GM23338 (cell line): ENCODE data around the gene SULF2. TPM values are rescaled to one million over a fixed set of nuclear protein-coding genes. Genes with fewer than 3 reads are reported as not detected.
A peak's percentile ranks its signal among the peaks of the same experiment; 100 is the strongest.

Experiments
- ATAC-seq: fragments of 200-7000 bp; cut with Tn5 transposase; 3 replicates; pipeline ENCODE4 v1.9.1; 2020
- DNase-seq: peaks from one replicate; pipeline ENCODE4 v3.0.0-alpha.2; 2015; ENCODE audit warnings: low spot score
- H2AFZ ChIP-seq: fragments of 200-600 bp; sonication (generic); 2 replicates; pipeline ENCODE4 v1.8.0; 2016; ENCODE audit warnings: antibody characterized with exemption, mild to moderate bottlenecking, moderate library complexity
- H3F3A ChIP-seq: fragments of 200-600 bp; sonication (generic); replicated peaks from 2 replicates; pipeline ENCODE4 v1.8.0; 2017; ENCODE audit warnings: antibody characterized with exemption, mixed run types, low read depth
- H3K27ac ChIP-seq: fragments of 200-600 bp; sonication (generic); 2 replicates; pipeline ENCODE4 v1.6.1; 2016; ENCODE audit warnings: low read depth
- H3K27me3 ChIP-seq: fragments of 200-600 bp; sonication (generic); 2 replicates; pipeline ENCODE4 v1.8.0; 2016; ENCODE audit warnings: mild to moderate bottlenecking, mixed run types, moderate library complexity; ENCODE audit not compliant: insufficient read depth
- H3K36me3 ChIP-seq: fragments of 200-600 bp; sonication (generic); 2 replicates; pipeline ENCODE4 v1.8.0; 2016; ENCODE audit warnings: mild to moderate bottlenecking; ENCODE audit not compliant: insufficient read depth
- H3K4me1 ChIP-seq: fragments of 200-600 bp; sonication (generic); 2 replicates; pipeline ENCODE4 v1.8.0; 2016; ENCODE audit warnings: mild to moderate bottlenecking, moderate library complexity; ENCODE audit not compliant: insufficient read depth
- H3K4me2 ChIP-seq: fragments of 200-600 bp; sonication (generic); 2 replicates; pipeline ENCODE4 v1.7.1; 2017; ENCODE audit warnings: mixed run types
- H3K4me3 ChIP-seq: fragments of 200-600 bp; sonication (generic); 2 replicates; pipeline ENCODE4 v1.6.1; 2016; ENCODE audit warnings: mixed run types
- H3K79me2 ChIP-seq: fragments of 200-600 bp; sonication (generic); replicated peaks from 2 replicates; pipeline ENCODE4 v1.8.0; 2017; ENCODE audit warnings: mild to moderate bottlenecking; ENCODE audit not compliant: insufficient read depth
- H3K9me2 ChIP-seq: fragments of 200-600 bp; sonication (generic); 2 replicates; pipeline ENCODE4 v1.8.0; 2017; ENCODE audit not compliant: insufficient read depth
- H4K20me1 ChIP-seq: fragments of 200-600 bp; sonication (generic); replicated peaks from 2 replicates; pipeline ENCODE4 v1.8.0; 2017; ENCODE audit warnings: mild to moderate bottlenecking; ENCODE audit not compliant: insufficient read depth
- H3K27ac Mint-ChIP-seq: 2 replicates; pipeline ENCODE4 v1.8.0; 2020; ENCODE audit warnings: inconsistent platforms, mild to moderate bottlenecking, moderate library complexity, mixed read lengths
- H3K27me3 Mint-ChIP-seq: 3 replicates; pipeline ENCODE4 v1.8.0; 2022; ENCODE audit warnings: low read depth, mild to moderate bottlenecking, moderate library complexity, mixed read lengths, inconsistent platforms; ENCODE audit not compliant: insufficient read depth, poor library complexity
- H3K36me3 Mint-ChIP-seq: 3 replicates; pipeline ENCODE4 v1.8.0; 2021; ENCODE audit warnings: low read depth, mild to moderate bottlenecking, inconsistent platforms, moderate library complexity, mixed read lengths
- H3K4me1 Mint-ChIP-seq: 3 replicates; pipeline ENCODE4 v1.8.0; 2020; ENCODE audit warnings: mild to moderate bottlenecking, inconsistent platforms, mixed read lengths
- H3K4me3 Mint-ChIP-seq: 3 replicates; pipeline ENCODE4 v1.8.0; 2021; ENCODE audit warnings: moderate library complexity, mild to moderate bottlenecking, inconsistent platforms, mixed read lengths
- H3K9me3 Mint-ChIP-seq: 3 replicates; pipeline ENCODE4 v1.8.0; 2020; ENCODE audit warnings: moderate library complexity, mild to moderate bottlenecking, inconsistent platforms, mixed read lengths
- CREB1 ChIP-seq: fragments of 250-450 bp; sonication (Bioruptor Pico); IDR thresholded peaks from 2 replicates; pipeline ENCODE4 v1.5.0; 2020; ENCODE audit warnings: low read depth, mild to moderate bottlenecking, moderate library complexity
- EZH2 ChIP-seq: fragments of 200-600 bp; sonication (generic); IDR thresholded peaks from one replicate; pipeline ENCODE4 v1.8.0; 2017; ENCODE audit warnings: antibody characterized with exemption, mild to moderate bottlenecking, low read depth; ENCODE audit not compliant: unreplicated experiment
- EZH2phosphoT487 ChIP-seq: fragments of 200-600 bp; sonication (generic); IDR thresholded peaks from one replicate; pipeline ENCODE4 v1.8.1; 2018; ENCODE audit warnings: antibody characterized with exemption; ENCODE audit not compliant: unreplicated experiment
- JUNB ChIP-seq: IDR thresholded peaks from one replicate; pipeline ENCODE4 v1.6.1; 2016; ENCODE audit warnings: antibody characterized with exemption; ENCODE audit not compliant: unreplicated experiment
- NANOG ChIP-seq: IDR thresholded peaks from 2 replicates; pipeline ENCODE4 v1.6.1; 2016; ENCODE audit warnings: antibody characterized with exemption, borderline replicate concordance
- POLR2AphosphoS5 ChIP-seq: IDR thresholded peaks from 2 replicates; pipeline ENCODE4 v1.6.1; 2016; ENCODE audit warnings: antibody characterized with exemption, low read depth
- STAT1 ChIP-seq: IDR thresholded peaks from one replicate; pipeline ENCODE4 v1.6.1; 2016; ENCODE audit warnings: antibody characterized with exemption; ENCODE audit not compliant: unreplicated experiment
- ZNF114 ChIP-seq: fragments of 250-450 bp; sonication (Bioruptor Pico); IDR thresholded peaks from 2 replicates; pipeline ENCODE4 v1.5.0; 2020; ENCODE audit warnings: mild to moderate bottlenecking, moderate library complexity
- ZNF331 ChIP-seq: fragments of 250-450 bp; sonication (Bioruptor Pico); IDR thresholded peaks from 2 replicates; pipeline ENCODE4 v1.5.0; 2020; ENCODE audit warnings: low read depth, mild to moderate bottlenecking, moderate library complexity
- polyA plus RNA-seq: library from polyadenylated mRNA; unstranded; fragments of >200 nt; fragmentation: Nextera tagmentation; extraction: Ambion mirVana; gene quantifications from 2 replicates; pipeline ENCODE4 v1.2.1, GENCODE V29; 2016
- total RNA-seq: library from RNA; depleted of rRNA; stranded (reverse); fragments of >200 nt; shearing (Covaris generic); gene quantifications from 2 replicates; pipeline ENCODE4 v1.2.3, GENCODE V29; 2014
- TF ChIP-seq, protein P1 (sequence below): IDR thresholded peaks from one replicate; pipeline ENCODE4 v1.6.1; 2018; ENCODE audit warnings: antibody characterized with exemption; ENCODE audit not compliant: unreplicated experiment
- TF ChIP-seq, protein P2 (sequence below): fragments of 250-450 bp; sonication (Bioruptor Pico); IDR thresholded peaks from 2 replicates; pipeline ENCODE4 v1.5.0; 2020; ENCODE audit warnings: mild to moderate bottlenecking, moderate library complexity
- TF ChIP-seq, protein P3 (sequence below), 2 experiments: fragments of 200-600 bp in 1 of 2; sonication (generic) in 1 of 2; conservative IDR thresholded peaks; 2 replicates each; pipeline versions ENCODE4 v1.5.1 to v1.6.1; 2016 to 2017; ENCODE audit warnings: antibody characterized with exemption in 2 of 2, low read depth in 2 of 2, mild to moderate bottlenecking in 2 of 2, moderate library complexity in 1 of 2
- TF ChIP-seq, protein P4 (sequence below): IDR thresholded peaks from 2 replicates; pipeline ENCODE4 v1.6.1; 2016; ENCODE audit warnings: antibody characterized with exemption

The SULF2 gene
- total and polyA plus RNA-seq, 2 experiments from 2014 or later = 9.5 to 20.7 TPM

DNA sequence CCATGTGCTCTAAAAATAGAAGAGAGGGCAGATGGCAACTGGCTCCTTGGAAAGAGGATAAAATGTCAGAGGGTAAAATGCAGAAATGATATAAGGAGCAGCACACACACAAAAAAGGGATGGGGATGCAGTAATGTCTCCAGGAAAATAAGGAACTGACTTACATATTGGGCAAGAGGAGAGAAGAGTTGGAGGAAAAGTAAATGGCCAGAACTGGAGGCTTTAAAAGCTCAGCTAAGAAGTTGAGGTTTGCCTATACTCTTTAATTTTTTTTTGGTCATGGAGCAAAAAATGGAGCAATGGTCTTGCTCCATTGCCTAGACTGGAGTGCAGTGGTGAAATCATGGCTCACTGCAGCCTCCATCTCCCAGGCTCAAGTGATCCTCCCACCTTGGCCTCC lies 93.7 kb downstream of the SULF2 start:
- ATAC-seq (no peak), DNase-seq (peak; percentile 63)
- TF ChIP-seq ZNF331 (CRISPR knock-in tag) (no peak), POLR2AphosphoS5 (no peak), NANOG (no peak), EZH2 (no peak), ZNF114 (no peak), CREB1 (CRISPR knock-in tag) (no peak), EZH2phosphoT487 (no peak), STAT1 (no peak), JUNB (no peak)
- TF ChIP-seq, protein P1, sequence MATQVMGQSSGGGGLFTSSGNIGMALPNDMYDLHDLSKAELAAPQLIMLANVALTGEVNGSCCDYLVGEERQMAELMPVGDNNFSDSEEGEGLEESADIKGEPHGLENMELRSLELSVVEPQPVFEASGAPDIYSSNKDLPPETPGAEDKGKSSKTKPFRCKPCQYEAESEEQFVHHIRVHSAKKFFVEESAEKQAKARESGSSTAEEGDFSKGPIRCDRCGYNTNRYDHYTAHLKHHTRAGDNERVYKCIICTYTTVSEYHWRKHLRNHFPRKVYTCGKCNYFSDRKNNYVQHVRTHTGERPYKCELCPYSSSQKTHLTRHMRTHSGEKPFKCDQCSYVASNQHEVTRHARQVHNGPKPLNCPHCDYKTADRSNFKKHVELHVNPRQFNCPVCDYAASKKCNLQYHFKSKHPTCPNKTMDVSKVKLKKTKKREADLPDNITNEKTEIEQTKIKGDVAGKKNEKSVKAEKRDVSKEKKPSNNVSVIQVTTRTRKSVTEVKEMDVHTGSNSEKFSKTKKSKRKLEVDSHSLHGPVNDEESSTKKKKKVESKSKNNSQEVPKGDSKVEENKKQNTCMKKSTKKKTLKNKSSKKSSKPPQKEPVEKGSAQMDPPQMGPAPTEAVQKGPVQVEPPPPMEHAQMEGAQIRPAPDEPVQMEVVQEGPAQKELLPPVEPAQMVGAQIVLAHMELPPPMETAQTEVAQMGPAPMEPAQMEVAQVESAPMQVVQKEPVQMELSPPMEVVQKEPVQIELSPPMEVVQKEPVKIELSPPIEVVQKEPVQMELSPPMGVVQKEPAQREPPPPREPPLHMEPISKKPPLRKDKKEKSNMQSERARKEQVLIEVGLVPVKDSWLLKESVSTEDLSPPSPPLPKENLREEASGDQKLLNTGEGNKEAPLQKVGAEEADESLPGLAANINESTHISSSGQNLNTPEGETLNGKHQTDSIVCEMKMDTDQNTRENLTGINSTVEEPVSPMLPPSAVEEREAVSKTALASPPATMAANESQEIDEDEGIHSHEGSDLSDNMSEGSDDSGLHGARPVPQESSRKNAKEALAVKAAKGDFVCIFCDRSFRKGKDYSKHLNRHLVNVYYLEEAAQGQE = no peak
- TF ChIP-seq, protein P2, sequence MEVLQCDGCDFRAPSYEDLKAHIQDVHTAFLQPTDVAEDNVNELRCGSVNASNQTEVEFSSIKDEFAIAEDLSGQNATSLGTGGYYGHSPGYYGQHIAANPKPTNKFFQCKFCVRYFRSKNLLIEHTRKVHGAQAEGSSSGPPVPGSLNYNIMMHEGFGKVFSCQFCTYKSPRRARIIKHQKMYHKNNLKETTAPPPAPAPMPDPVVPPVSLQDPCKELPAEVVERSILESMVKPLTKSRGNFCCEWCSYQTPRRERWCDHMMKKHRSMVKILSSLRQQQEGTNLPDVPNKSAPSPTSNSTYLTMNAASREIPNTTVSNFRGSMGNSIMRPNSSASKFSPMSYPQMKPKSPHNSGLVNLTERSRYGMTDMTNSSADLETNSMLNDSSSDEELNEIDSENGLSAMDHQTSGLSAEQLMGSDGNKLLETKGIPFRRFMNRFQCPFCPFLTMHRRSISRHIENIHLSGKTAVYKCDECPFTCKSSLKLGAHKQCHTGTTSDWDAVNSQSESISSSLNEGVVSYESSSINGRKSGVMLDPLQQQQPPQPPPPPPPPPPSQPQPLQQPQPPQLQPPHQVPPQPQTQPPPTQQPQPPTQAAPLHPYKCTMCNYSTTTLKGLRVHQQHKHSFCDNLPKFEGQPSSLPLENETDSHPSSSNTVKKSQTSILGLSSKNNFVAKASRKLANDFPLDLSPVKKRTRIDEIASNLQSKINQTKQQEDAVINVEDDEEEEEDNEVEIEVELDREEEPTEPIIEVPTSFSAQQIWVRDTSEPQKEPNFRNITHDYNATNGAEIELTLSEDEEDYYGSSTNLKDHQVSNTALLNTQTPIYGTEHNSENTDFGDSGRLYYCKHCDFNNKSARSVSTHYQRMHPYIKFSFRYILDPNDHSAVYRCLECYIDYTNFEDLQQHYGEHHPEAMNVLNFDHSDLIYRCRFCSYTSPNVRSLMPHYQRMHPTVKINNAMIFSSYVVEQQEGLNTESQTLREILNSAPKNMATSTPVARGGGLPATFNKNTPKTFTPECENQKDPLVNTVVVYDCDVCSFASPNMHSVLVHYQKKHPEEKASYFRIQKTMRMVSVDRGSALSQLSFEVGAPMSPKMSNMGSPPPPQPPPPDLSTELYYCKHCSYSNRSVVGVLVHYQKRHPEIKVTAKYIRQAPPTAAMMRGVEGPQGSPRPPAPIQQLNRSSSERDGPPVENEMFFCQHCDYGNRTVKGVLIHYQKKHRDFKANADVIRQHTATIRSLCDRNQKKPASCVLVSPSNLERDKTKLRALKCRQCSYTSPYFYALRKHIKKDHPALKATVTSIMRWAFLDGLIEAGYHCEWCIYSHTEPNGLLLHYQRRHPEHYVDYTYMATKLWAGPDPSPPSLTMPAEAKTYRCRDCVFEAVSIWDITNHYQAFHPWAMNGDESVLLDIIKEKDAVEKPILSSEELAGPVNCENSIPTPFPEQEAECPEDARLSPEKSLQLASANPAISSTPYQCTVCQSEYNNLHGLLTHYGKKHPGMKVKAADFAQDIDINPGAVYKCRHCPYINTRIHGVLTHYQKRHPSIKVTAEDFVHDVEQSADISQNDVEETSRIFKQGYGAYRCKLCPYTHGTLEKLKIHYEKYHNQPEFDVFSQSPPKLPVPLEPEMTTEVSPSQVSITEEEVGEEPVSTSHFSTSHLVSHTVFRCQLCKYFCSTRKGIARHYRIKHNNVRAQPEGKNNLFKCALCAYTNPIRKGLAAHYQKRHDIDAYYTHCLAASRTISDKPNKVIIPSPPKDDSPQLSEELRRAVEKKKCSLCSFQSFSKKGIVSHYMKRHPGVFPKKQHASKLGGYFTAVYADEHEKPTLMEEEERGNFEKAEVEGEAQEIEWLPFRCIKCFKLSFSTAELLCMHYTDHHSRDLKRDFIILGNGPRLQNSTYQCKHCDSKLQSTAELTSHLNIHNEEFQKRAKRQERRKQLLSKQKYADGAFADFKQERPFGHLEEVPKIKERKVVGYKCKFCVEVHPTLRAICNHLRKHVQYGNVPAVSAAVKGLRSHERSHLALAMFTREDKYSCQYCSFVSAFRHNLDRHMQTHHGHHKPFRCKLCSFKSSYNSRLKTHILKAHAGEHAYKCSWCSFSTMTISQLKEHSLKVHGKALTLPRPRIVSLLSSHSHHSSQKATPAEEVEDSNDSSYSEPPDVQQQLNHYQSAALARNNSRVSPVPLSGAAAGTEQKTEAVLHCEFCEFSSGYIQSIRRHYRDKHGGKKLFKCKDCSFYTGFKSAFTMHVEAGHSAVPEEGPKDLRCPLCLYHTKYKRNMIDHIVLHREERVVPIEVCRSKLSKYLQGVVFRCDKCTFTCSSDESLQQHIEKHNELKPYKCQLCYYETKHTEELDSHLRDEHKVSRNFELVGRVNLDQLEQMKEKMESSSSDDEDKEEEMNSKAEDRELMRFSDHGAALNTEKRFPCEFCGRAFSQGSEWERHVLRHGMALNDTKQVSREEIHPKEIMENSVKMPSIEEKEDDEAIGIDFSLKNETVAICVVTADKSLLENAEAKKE (CRISPR knock-in tag) = no peak
- TF ChIP-seq, protein P3, sequence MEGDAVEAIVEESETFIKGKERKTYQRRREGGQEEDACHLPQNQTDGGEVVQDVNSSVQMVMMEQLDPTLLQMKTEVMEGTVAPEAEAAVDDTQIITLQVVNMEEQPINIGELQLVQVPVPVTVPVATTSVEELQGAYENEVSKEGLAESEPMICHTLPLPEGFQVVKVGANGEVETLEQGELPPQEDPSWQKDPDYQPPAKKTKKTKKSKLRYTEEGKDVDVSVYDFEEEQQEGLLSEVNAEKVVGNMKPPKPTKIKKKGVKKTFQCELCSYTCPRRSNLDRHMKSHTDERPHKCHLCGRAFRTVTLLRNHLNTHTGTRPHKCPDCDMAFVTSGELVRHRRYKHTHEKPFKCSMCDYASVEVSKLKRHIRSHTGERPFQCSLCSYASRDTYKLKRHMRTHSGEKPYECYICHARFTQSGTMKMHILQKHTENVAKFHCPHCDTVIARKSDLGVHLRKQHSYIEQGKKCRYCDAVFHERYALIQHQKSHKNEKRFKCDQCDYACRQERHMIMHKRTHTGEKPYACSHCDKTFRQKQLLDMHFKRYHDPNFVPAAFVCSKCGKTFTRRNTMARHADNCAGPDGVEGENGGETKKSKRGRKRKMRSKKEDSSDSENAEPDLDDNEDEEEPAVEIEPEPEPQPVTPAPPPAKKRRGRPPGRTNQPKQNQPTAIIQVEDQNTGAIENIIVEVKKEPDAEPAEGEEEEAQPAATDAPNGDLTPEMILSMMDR (conservative IDR thresholded peaks at IDR 0.05; ENCODE audit: low read depth in 2 of 2) = no peak
- TF ChIP-seq, protein P4, sequence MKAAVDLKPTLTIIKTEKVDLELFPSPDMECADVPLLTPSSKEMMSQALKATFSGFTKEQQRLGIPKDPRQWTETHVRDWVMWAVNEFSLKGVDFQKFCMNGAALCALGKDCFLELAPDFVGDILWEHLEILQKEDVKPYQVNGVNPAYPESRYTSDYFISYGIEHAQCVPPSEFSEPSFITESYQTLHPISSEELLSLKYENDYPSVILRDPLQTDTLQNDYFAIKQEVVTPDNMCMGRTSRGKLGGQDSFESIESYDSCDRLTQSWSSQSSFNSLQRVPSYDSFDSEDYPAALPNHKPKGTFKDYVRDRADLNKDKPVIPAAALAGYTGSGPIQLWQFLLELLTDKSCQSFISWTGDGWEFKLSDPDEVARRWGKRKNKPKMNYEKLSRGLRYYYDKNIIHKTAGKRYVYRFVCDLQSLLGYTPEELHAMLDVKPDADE = no peak
- H3K36me3 ChIP-seq = peaks cover 20% of the 10 kb centered on the region
- no peak overlapping the region for H3K4me2 ChIP-seq
- no peaks in the 10 kb centered on the region for H3K27me3 ChIP-seq
- Mint-ChIP-seq H3K9me3 (peaks cover 38% of the 10 kb centered on the region), H3K27me3 (peaks cover 11% of the 10 kb centered on the region), H3K4me1 (peaks cover 35% of the 10 kb centered on the region), H3K36me3 (peaks cover 23% of the 10 kb centered on the region; the same call in 2 of the 3 replicates), H3K4me3 (no peak overlapping the region), H3K27ac (no peak overlapping the region)
- no peaks in the 10 kb centered on the region for H4K20me1 ChIP-seq
- no peak overlapping the region for H3K4me3 ChIP-seq
- H2AFZ ChIP-seq = no peak overlapping the region
- peaks cover 7% of the 10 kb centered on the region for H3K4me1 ChIP-seq
- H3K9me2 ChIP-seq = no peaks in the 10 kb centered on the region
- no peaks in the 10 kb centered on the region for H3K79me2 ChIP-seq
- no peak overlapping the region for H3K27ac ChIP-seq
- no peaks in the 10 kb centered on the region for H3F3A ChIP-seq
